Measurements from ENCODE around the gene CCDC69. TPM values are rescaled to one million over a fixed set of nuclear protein-coding genes. Genes with fewer than 3 reads are reported as not detected.

The CCDC69 gene
- total RNA-seq, 4 donors from 2014 or later: 189 to 307 (median 243) TPM

DNA sequence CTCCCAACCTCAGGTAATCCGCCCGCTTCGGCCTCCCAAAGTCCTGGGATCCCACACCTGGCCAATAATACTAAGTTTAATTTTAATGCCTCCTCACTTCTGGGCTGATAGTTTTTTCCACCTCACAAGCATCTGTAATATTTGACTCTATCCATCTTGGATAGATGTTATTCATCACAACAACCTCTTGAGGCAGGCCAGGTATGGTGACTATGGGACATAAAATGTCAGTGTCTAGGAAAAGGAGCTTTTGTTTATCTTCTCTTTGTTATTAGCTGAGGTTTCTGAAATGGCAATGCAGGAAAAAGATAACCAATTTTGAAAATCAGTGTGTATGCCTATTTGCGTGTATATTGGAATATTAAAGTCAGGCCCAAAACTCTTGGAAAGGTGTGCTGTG is 1.2 kb upstream of the CCDC69 start:
- TF ChIP-seq, protein P1, sequence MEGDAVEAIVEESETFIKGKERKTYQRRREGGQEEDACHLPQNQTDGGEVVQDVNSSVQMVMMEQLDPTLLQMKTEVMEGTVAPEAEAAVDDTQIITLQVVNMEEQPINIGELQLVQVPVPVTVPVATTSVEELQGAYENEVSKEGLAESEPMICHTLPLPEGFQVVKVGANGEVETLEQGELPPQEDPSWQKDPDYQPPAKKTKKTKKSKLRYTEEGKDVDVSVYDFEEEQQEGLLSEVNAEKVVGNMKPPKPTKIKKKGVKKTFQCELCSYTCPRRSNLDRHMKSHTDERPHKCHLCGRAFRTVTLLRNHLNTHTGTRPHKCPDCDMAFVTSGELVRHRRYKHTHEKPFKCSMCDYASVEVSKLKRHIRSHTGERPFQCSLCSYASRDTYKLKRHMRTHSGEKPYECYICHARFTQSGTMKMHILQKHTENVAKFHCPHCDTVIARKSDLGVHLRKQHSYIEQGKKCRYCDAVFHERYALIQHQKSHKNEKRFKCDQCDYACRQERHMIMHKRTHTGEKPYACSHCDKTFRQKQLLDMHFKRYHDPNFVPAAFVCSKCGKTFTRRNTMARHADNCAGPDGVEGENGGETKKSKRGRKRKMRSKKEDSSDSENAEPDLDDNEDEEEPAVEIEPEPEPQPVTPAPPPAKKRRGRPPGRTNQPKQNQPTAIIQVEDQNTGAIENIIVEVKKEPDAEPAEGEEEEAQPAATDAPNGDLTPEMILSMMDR (IDR thresholded peaks at IDR 0.05; ENCODE audit: low read depth): no peak

DNA sequence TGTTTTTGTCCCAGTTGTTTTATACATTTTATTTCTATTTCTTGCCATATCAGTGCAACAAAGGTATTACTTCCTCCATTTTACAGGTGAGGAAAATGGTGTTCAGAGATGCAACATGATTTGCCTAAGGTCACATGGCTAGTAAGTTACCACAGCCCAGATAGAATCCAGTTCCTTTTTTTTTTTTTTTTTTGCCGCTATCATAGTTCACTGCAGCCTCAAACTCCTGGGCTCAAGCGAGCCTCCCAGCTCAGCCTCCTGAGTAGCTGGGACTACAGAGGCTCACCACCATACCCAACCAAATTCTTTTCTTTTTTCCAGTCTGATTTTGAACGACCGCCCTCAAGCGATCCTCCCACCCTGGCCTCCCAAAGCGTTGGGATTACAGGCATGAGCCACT is 480 bp upstream of the CCDC69 start:
- TF ChIP-seq, protein P1 (IDR thresholded peaks at IDR 0.05; ENCODE audit: low read depth): no peak

DNA sequence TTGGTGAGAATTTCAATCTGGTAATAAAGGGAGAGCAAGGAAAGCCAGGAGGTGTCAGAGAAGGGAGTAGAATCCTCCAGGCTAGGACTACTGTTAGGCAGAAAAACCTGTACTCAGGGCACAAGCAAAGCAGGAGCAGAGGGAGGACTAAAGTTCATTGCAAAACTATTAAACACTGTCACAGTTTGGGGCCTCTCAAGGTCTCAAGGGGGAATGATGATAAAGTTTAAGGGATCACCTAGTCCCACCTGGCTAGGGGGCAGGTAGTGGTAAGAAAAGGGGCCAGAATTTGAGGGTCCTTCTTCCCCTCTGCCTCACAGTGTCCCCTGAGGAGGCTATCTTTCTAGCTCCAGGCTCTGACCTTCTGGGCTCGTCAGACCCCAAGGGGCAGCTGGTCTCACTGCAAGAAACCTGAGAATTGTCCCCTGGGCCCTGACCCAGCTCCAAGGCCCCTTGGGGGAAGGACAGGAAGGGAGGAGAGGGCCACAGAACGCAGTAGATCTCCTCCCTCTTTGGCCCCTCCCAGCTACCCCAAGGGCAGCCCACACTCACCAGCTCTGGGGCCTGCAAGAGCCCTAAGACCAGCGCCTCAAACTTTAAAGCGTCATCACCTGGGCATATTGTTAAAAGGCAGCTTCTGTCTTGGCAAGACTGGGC is 974 bp downstream of the CCDC69 start:
- TF ChIP-seq, protein P1 (IDR thresholded peaks at IDR 0.05; ENCODE audit: low read depth): no peak

DNA sequence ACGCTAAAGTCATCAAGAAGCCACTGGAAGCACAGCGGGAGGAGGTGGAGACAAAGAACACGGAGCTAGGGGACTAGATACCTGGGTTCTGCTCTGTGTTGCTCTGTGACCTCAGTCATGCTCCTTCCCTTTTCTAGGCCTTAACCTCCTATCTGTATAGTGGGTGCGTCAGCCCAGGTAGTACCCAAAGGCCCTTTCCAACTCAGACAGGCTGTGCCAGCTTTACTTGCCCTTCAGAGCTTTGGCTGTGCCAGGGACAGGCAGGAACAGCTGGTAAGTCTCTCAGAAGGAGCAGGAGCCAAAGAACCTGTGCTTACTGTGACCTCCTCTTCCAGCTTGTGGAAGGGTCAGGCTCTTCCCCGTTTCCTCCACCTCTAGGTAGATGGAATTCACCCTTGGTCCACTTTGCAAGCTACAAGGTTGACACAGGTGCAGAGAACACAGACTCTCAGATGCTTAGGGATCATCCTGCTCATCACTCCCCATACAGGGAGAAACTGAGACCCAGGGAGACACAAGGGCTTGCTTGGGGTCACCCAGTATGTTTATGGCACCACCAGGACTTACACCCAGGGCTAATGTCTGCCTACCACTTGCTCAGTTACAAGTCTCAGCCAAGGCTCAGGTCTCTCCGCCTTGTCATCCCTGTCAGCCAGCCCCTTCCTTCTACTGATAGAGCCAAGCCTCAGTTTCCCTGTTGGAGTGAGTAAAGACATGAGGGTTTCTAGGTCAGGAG is 1.7 kb downstream of the CCDC69 start:
- TF ChIP-seq, protein P1 (IDR thresholded peaks at IDR 0.05; ENCODE audit: low read depth): no peak

DNA sequence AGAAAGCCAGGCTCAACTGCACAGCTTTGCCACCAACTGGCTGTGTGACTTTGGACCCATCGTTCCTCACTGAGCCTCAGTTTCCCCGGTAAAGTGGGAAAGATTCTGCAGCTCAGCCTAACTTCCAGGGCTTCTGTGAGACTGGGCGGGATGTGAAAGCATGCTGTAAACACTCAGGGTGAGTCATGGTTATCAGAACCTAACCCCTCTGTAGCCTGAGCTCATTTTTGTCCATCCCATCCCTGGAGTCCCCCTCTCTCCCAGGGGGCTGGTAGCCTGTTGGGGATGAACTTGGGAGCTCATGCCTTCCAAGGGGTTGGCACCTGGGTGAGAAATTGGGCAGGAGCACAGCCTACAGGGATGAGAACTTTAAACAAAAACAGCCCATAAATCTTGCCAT is 2.3 kb downstream of the CCDC69 start:
- TF ChIP-seq, protein P1 (IDR thresholded peaks at IDR 0.05; ENCODE audit: low read depth): no peak

DNA sequence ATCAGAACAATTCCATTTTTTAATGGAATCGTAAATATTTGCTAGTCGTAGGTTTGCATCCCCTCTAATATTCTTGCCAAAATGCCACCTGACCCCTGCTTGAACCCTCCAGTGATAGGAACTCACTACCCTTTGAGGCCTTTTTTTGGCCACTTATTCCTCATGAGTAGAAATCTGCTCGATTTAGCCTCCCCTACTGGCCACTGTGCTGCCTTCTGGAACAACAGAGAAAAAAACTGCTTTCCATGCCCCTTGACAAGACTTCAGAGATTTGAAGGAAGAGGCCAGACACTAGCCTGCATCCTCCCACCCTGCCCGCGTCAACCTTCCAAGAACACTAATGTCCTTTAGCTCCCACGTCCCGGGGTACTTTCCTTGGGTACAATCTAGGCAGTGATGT is 4.1 kb downstream of the CCDC69 start:
- TF ChIP-seq, protein P1 (IDR thresholded peaks at IDR 0.05; ENCODE audit: low read depth): no peak

DNA sequence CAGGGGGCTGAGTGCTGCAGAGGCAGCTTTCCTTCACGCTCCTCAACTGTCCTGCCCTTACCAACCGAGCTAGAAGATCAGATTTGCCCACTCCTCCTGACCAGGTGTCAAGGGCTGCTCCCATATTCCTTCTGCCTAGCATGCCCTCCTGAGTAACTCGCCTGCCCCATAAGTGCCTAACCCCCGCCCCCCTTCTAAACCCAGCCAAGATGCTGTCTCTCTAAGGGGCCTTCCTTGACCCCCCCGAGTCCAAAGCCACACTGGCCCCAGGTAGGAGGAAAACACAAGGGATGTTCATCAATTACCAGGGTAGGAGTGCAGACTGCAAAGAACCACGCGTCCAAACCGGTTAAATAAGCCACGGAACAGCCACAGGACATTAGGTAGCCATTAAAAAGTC is 4.8 kb downstream of the CCDC69 start:
- TF ChIP-seq, protein P1 (IDR thresholded peaks at IDR 0.05; ENCODE audit: low read depth): no peak

Data from subcutaneous adipose tissue (tissue), 4 donors.